HEK293 (cell line): ENCODE measurements around the gene CYP11A1.

Source experiments
- CTCF ChIA-PET: fragments of 350-600 bp; formaldehyde crosslinking; extraction: SDS; loops from one replicate; lab custom pipeline; 2021; ENCODE audit warnings: antibody characterized with exemption; lab: Yijun Ruan, JAX
- POLR2A ChIA-PET: fragments of 300-600 bp; formaldehyde crosslinking; extraction: SDS; loops from one replicate; lab custom pipeline; 2020; ENCODE audit warnings: antibody characterized with exemption, inconsistent platforms; lab: Yijun Ruan, JAX
- H3K27ac ChIP-seq: fragments of 200-500 bp; sonication (Bioruptor generic); 2 replicates; pipeline ENCODE4 v1.5.1; 2014; ENCODE audit warnings: low read depth, low read length, control low read depth, inconsistent platforms; ENCODE audit errors: extremely low read depth
- H3K36me3 ChIP-seq, 2 experiments: fragments of 200-500 bp in 1 of 2; sonication (Bioruptor generic) in 1 of 2; 1 replicate in 1 of 2; 2 replicates in 1 of 2; pipeline ENCODE4 v1.5.1; 2014 to 2017; ENCODE audit warnings: inconsistent platforms in 2 of 2, low read length in 2 of 2; ENCODE audit not compliant: control insufficient read depth in 2 of 2, insufficient read depth in 1 of 2
- H3K4me1 ChIP-seq: fragments of 200-500 bp; sonication (Bioruptor generic); 2 replicates; pipeline ENCODE4 v1.5.1; 2014; ENCODE audit warnings: mild to moderate bottlenecking, low read length, inconsistent platforms; ENCODE audit not compliant: control insufficient read depth, insufficient read depth
- H3K4me3 ChIP-seq: 2 replicates; pipeline ENCODE4 v1.5.1; 2011; ENCODE audit warnings: low read depth, mild to moderate bottlenecking, control low read depth, low read length, moderate library complexity
- H3K9me3 ChIP-seq: fragments of 200-500 bp; sonication (Bioruptor generic); 2 replicates; pipeline ENCODE4 v1.5.1; 2014; ENCODE audit warnings: low read depth, low read length, inconsistent platforms; ENCODE audit not compliant: control insufficient read depth, insufficient read depth
- EGR2 ChIP-seq: fragments of 450-650 bp; formaldehyde crosslinking; IDR thresholded peaks from 2 replicates; pipeline ENCODE4 v1.5.1; 2016; ENCODE audit warnings: low read depth, missing biosample characterization, missing genetic modification characterization
- GLIS1 ChIP-seq: fragments of 450-650 bp; formaldehyde crosslinking; IDR thresholded peaks from 2 replicates; pipeline ENCODE4 v1.5.1; 2016; ENCODE audit warnings: missing biosample characterization, missing genetic modification characterization
- GLIS2 ChIP-seq: fragments of 450-650 bp; formaldehyde crosslinking; IDR thresholded peaks from 2 replicates; pipeline ENCODE4 v1.5.1; 2016; ENCODE audit warnings: missing biosample characterization, missing genetic modification characterization
- SP2 ChIP-seq: fragments of 450-650 bp; formaldehyde crosslinking; IDR thresholded peaks from 2 replicates; pipeline ENCODE4 v1.5.1; 2016; ENCODE audit warnings: missing biosample characterization, missing genetic modification characterization
- YY1 ChIP-seq: fragments of 450-650 bp; formaldehyde crosslinking; IDR thresholded peaks from 2 replicates; pipeline ENCODE4 v1.5.1; 2018; ENCODE audit warnings: missing biosample characterization, missing genetic modification characterization
- ZBTB20 ChIP-seq: fragments of 450-650 bp; formaldehyde crosslinking; IDR thresholded peaks from 2 replicates; pipeline ENCODE4 v1.5.1; 2016; ENCODE audit warnings: missing biosample characterization, missing genetic modification characterization
- ZFHX2 ChIP-seq: fragments of 450-650 bp; formaldehyde crosslinking; conservative IDR thresholded peaks from 2 replicates; pipeline ENCODE4 v1.5.1; 2016; ENCODE audit warnings: missing biosample characterization, missing genetic modification characterization
- ZIC2 ChIP-seq: fragments of 450-650 bp; formaldehyde crosslinking; IDR thresholded peaks from 2 replicates; pipeline ENCODE4 v1.5.1; 2016; ENCODE audit warnings: missing biosample characterization, missing genetic modification characterization
- ZNF155 ChIP-seq: fragments of 450-650 bp; formaldehyde crosslinking; IDR thresholded peaks from 2 replicates; pipeline ENCODE4 v1.5.1; 2016; ENCODE audit warnings: missing biosample characterization, missing genetic modification characterization
- ZNF157 ChIP-seq: fragments of 450-650 bp; formaldehyde crosslinking; IDR thresholded peaks from 2 replicates; pipeline ENCODE4 v1.5.1; 2016; ENCODE audit warnings: missing biosample characterization, missing genetic modification characterization
- ZNF23 ChIP-seq: fragments of 450-650 bp; formaldehyde crosslinking; IDR thresholded peaks from 2 replicates; pipeline ENCODE4 v1.5.1; 2016; ENCODE audit warnings: missing biosample characterization, missing genetic modification characterization, borderline replicate concordance
- ZNF324 ChIP-seq: fragments of 450-650 bp; formaldehyde crosslinking; IDR thresholded peaks from 2 replicates; pipeline ENCODE4 v1.5.1; 2016; ENCODE audit warnings: missing biosample characterization, missing genetic modification characterization
- ZNF335 ChIP-seq: fragments of 450-650 bp; formaldehyde crosslinking; conservative IDR thresholded peaks from 2 replicates; pipeline ENCODE4 v1.5.1; 2016; ENCODE audit warnings: missing biosample characterization, missing genetic modification characterization
- ZNF354C ChIP-seq: fragments of 450-650 bp; formaldehyde crosslinking; IDR thresholded peaks from 2 replicates; pipeline ENCODE4 v1.5.1; 2016; ENCODE audit warnings: missing biosample characterization, missing genetic modification characterization, low read depth, borderline replicate concordance
- ZNF391 ChIP-seq: fragments of 450-650 bp; formaldehyde crosslinking; IDR thresholded peaks from 2 replicates; pipeline ENCODE4 v1.5.1; 2016; ENCODE audit warnings: low read depth, missing biosample characterization, missing genetic modification characterization, borderline replicate concordance
- ZNF423 ChIP-seq: fragments of 450-650 bp; formaldehyde crosslinking; IDR thresholded peaks from 2 replicates; pipeline ENCODE4 v1.5.1; 2016; ENCODE audit warnings: missing biosample characterization, missing genetic modification characterization
- ZNF426 ChIP-seq: fragments of 450-650 bp; formaldehyde crosslinking; IDR thresholded peaks from 2 replicates; pipeline ENCODE4 v1.5.1; 2017; ENCODE audit warnings: missing biosample characterization, missing genetic modification characterization, mild to moderate bottlenecking, inconsistent platforms, moderate library complexity
- ZNF433 ChIP-seq: fragments of 450-650 bp; formaldehyde crosslinking; IDR thresholded peaks from 2 replicates; pipeline ENCODE4 v1.5.1; 2016; ENCODE audit warnings: missing biosample characterization, missing genetic modification characterization, low read depth
- ZNF473 ChIP-seq: fragments of 450-650 bp; formaldehyde crosslinking; IDR thresholded peaks from 2 replicates; pipeline ENCODE4 v1.5.1; 2017; ENCODE audit warnings: missing biosample characterization, missing genetic modification characterization
- ZNF514 ChIP-seq: fragments of 450-650 bp; formaldehyde crosslinking; IDR thresholded peaks from 2 replicates; pipeline ENCODE4 v1.5.1; 2016; ENCODE audit warnings: missing biosample characterization, missing genetic modification characterization
- ZNF600 ChIP-seq: fragments of 450-650 bp; formaldehyde crosslinking; IDR thresholded peaks from 2 replicates; pipeline ENCODE4 v1.5.1; 2016; ENCODE audit warnings: missing biosample characterization, missing genetic modification characterization
- ZNF837 ChIP-seq: fragments of 450-650 bp; formaldehyde crosslinking; IDR thresholded peaks from 2 replicates; pipeline ENCODE4 v1.5.1; 2016; ENCODE audit warnings: missing biosample characterization, missing genetic modification characterization
- ZXDB ChIP-seq: fragments of 450-650 bp; formaldehyde crosslinking; IDR thresholded peaks from 2 replicates; pipeline ENCODE4 v1.5.1; 2016; ENCODE audit warnings: missing biosample characterization, missing genetic modification characterization
- TF ChIP-seq, protein P1 (sequence below): fragments of 450-650 bp; formaldehyde crosslinking; IDR thresholded peaks from 2 replicates; pipeline ENCODE4 v1.5.1; 2016; ENCODE audit warnings: missing biosample characterization, missing genetic modification characterization
- TF ChIP-seq, protein P2 (sequence below): sonication (generic); formaldehyde crosslinking; IDR thresholded peaks from 2 replicates; pipeline ENCODE4 v1.8.1; 2022; ENCODE audit warnings: mild to moderate bottlenecking, moderate library complexity, missing genetic modification reagents
- TF ChIP-seq, protein P3 (sequence below): fragments of 450-650 bp; IDR thresholded peaks from 2 replicates; pipeline ENCODE4 v1.5.1; 2018; ENCODE audit warnings: missing biosample characterization, mild to moderate bottlenecking, missing genetic modification characterization
- TF ChIP-seq, protein P4 (sequence below): fragments of 450-650 bp; IDR thresholded peaks from 2 replicates; pipeline ENCODE4 v1.5.1; 2018; ENCODE audit warnings: missing biosample characterization, missing genetic modification characterization
- TF ChIP-seq, protein P5 (sequence below): fragments of 450-650 bp; formaldehyde crosslinking; IDR thresholded peaks from 2 replicates; pipeline ENCODE4 v1.5.1; 2016; ENCODE audit warnings: missing biosample characterization, missing genetic modification characterization

CYP11A1 gene

DNA sequence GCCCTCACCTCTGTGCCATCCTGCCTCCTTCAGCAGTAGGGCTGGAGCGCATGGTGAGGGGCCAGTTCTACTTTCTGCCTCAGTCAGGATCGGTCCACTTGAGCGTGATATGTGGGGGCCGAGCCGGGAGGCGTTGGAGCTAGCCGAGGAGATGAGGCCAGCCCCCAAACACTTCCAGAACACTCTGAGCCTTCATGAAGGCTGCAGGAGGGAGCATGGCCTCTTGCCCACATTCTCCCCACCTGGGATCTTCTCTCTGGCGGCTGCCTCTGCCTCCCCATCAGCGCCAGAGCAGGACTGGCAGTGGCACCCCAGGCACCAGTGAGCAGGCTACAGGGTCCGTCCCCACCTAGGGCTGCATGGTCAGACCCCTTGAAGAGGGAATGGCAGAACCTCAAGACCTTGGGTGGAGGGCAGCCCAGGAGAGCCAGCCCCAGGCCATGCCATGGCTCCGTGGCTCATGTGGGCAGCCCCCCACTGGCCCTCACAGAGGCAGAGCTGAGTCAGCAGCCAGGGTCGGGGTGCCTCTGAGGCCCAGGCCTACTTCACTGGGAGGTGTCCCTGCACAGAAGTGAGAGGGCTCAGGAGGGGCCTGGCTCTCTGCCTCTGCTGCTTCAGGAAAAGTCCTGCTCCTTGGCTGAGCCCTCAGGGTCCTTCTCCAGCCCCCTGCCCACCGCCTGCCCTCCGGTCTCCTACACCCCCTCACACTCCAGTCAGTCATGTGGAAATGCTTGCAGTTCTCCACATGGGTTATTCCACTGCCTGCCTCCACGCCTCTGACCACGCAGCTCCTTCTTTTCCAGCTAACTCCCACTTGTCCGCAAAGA is 28.1 kb upstream of the CYP11A1 start:
- H3K4me1 ChIP-seq: no peaks in the 10 kb centered on the region
- POLR2A ChIA-PET: interaction anchor here (0.6 kb wide), 1 partner anchor 66 kb away, joined by 4 read pairs; no protein-coding TSS in a partner anchor
- H3K9me3 ChIP-seq: no peaks in the 10 kb centered on the region
- CTCF ChIA-PET: interaction anchor here (0.6 to 3.5 kb wide), 11 partner anchors 7 to 927 kb away, joined by 3 to 20 read pairs (median 4); no protein-coding TSS in a partner anchor
- H3K4me3 ChIP-seq: no peak overlapping the region
- H3K36me3 ChIP-seq: no peaks in the 10 kb centered on the region
- no peak overlapping the region for H3K27ac ChIP-seq
- TF ChIP-seq SP2 (tag by site-specific recombination) (no peak), ZNF837 (no peak), ZNF391 (tag by site-specific recombination) (no peak), ZNF426 (no peak), ZNF155 (tag by site-specific recombination) (no peak), ZNF600 (tag by site-specific recombination) (no peak), ZXDB (tag by site-specific recombination) (no peak), ZNF324 (no peak), ZIC2 (peak; percentile 22), ZNF23 (tag by site-specific recombination) (no peak), ZNF157 (tag by site-specific recombination) (no peak), ZNF514 (no peak), GLIS1 (tag by site-specific recombination) (peak; percentile 60), ZFHX2 (tag by site-specific recombination) (peak; percentile 78), ZNF335 (tag by site-specific recombination) (no peak), ZBTB20 (no peak), ZNF433 (no peak), ZNF473 (tag by site-specific recombination) (no peak), ZNF354C (tag by site-specific recombination) (no peak), YY1 (no peak), EGR2 (tag by site-specific recombination) (peak; percentile 93), ZNF423 (tag by site-specific recombination) (no peak), GLIS2 (tag by site-specific recombination) (0 out of 2 replicates have a peak, but pooled peaks have one; percentile 11)
- TF ChIP-seq, protein P1, sequence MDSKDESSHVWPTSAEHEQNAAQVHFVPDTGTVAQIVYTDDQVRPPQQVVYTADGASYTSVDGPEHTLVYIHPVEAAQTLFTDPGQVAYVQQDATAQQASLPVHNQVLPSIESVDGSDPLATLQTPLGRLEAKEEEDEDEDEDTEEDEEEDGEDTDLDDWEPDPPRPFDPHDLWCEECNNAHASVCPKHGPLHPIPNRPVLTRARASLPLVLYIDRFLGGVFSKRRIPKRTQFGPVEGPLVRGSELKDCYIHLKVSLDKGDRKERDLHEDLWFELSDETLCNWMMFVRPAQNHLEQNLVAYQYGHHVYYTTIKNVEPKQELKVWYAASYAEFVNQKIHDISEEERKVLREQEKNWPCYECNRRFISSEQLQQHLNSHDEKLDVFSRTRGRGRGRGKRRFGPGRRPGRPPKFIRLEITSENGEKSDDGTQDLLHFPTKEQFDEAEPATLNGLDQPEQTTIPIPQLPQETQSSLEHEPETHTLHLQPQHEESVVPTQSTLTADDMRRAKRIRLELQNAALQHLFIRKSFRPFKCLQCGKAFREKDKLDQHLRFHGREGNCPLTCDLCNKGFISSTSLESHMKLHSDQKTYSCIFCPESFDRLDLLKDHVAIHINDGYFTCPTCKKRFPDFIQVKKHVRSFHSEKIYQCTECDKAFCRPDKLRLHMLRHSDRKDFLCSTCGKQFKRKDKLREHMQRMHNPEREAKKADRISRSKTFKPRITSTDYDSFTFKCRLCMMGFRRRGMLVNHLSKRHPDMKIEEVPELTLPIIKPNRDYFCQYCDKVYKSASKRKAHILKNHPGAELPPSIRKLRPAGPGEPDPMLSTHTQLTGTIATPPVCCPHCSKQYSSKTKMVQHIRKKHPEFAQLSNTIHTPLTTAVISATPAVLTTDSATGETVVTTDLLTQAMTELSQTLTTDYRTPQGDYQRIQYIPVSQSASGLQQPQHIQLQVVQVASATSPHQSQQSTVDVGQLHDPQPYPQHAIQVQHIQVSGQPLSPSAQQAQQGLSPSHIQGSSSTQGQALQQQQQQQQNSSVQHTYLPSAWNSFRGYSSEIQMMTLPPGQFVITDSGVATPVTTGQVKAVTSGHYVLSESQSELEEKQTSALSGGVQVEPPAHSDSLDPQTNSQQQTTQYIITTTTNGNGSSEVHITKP (tag by site-specific recombination): peak; percentile 57
- TF ChIP-seq, protein P2, sequence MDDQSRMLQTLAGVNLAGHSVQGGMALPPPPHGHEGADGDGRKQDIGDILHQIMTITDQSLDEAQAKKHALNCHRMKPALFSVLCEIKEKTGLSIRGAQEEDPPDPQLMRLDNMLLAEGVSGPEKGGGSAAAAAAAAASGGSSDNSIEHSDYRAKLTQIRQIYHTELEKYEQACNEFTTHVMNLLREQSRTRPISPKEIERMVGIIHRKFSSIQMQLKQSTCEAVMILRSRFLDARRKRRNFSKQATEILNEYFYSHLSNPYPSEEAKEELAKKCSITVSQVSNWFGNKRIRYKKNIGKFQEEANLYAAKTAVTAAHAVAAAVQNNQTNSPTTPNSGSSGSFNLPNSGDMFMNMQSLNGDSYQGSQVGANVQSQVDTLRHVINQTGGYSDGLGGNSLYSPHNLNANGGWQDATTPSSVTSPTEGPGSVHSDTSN (CRISPR knock-in tag): no peak
- TF ChIP-seq, protein P3, sequence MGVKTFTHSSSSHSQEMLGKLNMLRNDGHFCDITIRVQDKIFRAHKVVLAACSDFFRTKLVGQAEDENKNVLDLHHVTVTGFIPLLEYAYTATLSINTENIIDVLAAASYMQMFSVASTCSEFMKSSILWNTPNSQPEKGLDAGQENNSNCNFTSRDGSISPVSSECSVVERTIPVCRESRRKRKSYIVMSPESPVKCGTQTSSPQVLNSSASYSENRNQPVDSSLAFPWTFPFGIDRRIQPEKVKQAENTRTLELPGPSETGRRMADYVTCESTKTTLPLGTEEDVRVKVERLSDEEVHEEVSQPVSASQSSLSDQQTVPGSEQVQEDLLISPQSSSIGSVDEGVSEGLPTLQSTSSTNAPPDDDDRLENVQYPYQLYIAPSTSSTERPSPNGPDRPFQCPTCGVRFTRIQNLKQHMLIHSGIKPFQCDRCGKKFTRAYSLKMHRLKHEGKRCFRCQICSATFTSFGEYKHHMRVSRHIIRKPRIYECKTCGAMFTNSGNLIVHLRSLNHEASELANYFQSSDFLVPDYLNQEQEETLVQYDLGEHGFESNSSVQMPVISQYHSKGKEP: no peak
- TF ChIP-seq, protein P4, sequence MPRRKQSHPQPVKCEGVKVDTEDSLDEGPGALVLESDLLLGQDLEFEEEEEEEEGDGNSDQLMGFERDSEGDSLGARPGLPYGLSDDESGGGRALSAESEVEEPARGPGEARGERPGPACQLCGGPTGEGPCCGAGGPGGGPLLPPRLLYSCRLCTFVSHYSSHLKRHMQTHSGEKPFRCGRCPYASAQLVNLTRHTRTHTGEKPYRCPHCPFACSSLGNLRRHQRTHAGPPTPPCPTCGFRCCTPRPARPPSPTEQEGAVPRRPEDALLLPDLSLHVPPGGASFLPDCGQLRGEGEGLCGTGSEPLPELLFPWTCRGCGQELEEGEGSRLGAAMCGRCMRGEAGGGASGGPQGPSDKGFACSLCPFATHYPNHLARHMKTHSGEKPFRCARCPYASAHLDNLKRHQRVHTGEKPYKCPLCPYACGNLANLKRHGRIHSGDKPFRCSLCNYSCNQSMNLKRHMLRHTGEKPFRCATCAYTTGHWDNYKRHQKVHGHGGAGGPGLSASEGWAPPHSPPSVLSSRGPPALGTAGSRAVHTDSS (tag by site-specific recombination): no peak
- TF ChIP-seq, protein P5, sequence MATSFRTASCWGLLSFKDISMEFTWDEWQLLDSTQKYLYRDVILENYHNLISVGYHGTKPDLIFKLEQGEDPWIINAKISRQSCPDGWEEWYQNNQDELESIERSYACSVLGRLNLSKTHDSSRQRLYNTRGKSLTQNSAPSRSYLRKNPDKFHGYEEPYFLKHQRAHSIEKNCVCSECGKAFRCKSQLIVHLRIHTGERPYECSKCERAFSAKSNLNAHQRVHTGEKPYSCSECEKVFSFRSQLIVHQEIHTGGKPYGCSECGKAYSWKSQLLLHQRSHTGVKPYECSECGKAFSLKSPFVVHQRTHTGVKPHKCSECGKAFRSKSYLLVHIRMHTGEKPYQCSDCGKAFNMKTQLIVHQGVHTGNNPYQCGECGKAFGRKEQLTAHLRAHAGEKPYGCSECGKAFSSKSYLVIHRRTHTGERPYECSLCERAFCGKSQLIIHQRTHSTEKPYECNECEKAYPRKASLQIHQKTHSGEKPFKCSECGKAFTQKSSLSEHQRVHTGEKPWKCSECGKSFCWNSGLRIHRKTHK: no peak
